ENCODE results near the gene DYSF.

DYSF gene

DNA sequence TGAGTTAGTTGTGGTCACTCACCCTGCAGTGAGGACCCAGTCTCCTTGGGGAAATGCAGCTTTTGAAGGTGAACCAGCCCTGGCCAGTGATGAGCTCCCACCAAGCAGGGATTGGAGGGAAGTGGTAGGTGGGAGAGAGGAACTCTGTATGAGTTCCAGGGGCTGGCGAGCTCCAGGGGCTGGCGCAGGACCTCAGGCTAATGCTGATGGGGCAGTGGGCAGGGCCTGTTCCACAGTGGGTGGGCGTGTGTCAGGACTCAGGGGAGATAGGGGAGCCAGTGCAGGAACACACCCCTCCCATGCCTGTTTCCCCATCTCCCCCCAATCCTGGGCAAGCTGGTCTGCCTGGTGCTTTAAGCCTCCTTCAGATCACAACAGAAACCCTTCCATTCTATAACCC is 208.4 kb downstream of the DYSF start:
- no peak for DNase-seq

GRCh38 chr2:71662665-71663394 is 209.5 kb downstream of the DYSF start:
- DNase-seq, result no peak

DNA sequence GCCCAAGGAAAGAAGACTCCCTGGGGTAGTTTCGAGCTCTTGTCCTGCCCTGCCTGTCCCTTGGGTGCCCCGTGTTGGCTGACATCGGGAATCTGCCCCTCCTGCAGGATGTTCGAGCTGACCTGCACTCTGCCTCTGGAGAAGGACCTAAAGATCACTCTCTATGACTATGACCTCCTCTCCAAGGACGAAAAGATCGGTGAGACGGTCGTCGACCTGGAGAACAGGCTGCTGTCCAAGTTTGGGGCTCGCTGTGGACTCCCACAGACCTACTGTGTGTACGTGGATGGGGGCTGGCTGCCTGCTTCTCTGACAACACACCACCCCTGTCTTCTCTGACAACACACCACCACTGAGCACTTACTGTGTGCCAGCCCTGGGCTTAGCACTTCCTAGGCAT is 210.8 kb downstream of the DYSF start:
- no peak for DNase-seq

- DNase-seq, result no peak
Measured at GRCh38 chr2:71665168-71666093, 212.1 kb downstream of the DYSF start.

GRCh38 chr2:71666094-71666474 is 212.7 kb downstream of the DYSF start:
- DNase-seq, result no peak

DNA sequence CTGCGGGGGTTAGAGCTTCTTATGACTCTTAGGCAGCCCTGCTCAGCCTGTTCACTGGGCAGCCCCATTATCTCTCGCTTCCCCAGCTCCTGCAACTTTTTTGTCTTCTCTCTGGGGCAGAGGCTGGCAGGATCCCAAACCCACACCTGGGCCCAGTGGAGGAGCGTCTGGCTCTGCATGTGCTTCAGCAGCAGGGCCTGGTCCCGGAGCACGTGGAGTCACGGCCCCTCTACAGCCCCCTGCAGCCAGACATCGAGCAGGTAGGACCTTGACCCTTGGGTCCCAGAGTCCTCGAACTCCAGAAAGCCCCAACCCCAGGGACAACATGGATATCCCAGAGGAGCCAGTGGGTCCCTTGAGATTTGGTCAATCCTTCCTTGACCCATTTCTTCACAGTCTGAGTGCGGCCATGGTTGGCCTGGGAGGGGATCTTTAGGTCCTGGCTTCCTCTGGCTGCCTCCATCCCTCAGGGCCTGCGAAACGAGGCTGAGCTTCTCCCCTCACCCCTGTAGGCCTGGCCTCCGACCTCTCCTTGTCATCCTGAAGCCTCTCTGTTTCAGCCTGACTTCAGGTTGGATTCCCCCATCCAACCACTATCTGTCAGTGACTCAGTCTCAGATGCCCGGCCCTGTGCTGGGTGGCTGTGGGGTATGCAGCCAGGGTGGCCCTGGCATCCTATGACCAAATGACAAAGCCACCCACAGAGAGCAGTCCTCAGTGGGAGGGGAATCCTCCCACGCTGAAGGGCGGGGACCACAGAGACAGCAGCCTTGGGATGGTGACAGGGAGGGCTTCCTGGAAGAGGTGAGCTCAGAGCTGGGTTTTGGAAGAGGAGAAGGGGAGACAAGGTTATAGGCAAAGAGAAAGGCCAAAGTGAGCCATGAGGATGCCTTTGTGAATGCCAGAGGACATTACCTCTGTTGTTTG is 214.2 kb downstream of the DYSF start:
- no peak for DNase-seq

- no peak for DNase-seq
Measured at GRCh38 chr2:71668326-71669057, 215.1 kb downstream of the DYSF start.

- no peak for DNase-seq
Measured at GRCh38 chr2:71669058-71669456, 215.7 kb downstream of the DYSF start.

DNA sequence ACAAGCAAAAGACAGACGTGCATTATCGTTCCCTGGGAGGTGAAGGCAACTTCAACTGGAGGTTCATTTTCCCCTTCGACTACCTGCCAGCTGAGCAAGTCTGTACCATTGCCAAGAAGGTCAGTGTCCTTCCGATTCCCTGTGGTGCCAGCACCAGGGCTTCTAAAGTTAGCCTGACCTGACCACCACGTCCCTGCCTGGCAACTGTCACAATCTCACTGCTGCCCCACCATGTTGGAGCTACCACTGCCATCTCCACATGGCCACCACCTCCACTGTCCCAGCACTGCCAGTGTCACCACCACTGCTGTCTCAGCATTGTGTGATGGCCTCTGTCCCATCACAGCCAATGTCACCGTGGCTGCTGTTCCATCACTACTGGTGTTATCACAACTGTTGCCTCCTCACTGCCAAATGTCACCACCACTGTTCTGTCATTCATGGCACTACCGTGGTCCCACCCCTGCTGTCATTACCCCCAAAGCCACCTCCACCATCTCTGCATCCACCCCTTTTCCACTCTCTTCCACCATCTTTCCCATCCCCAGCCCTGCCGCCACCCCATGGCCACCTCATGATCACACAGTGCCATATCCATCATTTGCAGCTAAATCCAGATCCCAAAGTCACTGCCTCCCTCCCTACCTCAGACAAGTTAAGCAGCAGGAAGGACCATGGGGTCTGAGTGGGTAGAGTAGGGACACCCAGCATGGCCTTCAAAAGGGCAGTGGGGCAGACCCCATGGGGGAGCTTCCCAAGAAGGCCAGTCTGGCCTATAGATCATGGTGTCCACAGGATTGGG is 216.5 kb downstream of the DYSF start:
- DNase-seq, result no peak

- DNase-seq, result no peak
Measured at GRCh38 chr2:71670430-71670795, 217.1 kb downstream of the DYSF start.

GRCh38 chr2:71671203-71671854 is 218.0 kb downstream of the DYSF start:
- DNase-seq, result no peak

GRCh38 chr2:71671895-71672825 is 218.8 kb downstream of the DYSF start:
- DNase-seq, result no peak

DNA sequence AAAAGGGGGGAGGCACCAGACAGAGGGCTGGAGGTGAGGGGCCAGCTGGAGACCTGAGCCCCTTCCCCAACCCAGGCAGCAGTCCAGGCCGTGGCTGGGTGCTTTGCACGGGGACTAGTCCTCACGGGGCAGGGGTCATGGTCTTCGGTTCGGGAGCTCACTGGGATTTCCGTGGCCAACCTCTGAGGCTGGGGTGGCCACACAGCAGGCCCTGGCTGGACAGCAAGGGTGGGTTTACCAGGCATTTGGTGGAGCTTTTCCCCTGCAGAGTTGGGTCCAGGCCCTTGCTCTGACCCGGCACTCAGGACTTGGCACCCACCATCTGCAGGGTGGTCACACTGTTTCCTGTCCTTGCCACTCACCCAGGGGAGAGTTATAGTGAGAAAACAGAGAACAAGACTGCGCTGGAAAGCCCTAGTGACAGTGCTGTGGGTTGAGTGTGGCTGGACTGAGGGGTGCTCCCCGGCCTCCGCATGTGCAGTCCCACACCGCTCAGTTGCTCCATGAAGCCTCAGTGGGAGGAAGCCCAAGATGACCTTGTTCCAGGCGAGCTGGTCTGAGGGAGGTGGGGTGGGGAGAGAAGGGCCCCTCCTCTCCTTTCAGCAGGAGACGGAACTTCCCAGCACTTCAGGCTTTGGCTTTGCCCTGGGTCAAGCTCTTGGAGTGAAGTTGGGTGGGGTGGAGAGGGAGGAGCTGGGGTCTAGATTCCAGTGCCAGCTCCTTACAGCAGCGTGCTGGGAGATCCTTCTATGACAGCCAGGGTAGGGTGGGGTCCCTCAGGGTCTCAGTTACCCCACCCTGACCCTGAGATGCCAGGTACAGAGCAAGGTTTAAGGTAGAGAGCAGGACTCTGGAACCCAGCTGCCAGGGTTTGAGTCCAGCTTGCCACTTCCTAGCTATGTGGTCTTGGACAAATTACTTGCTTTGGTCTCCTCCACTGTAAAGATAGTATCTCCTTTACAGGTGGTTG is 219.8 kb downstream of the DYSF start:
- no peak for DNase-seq

DNA sequence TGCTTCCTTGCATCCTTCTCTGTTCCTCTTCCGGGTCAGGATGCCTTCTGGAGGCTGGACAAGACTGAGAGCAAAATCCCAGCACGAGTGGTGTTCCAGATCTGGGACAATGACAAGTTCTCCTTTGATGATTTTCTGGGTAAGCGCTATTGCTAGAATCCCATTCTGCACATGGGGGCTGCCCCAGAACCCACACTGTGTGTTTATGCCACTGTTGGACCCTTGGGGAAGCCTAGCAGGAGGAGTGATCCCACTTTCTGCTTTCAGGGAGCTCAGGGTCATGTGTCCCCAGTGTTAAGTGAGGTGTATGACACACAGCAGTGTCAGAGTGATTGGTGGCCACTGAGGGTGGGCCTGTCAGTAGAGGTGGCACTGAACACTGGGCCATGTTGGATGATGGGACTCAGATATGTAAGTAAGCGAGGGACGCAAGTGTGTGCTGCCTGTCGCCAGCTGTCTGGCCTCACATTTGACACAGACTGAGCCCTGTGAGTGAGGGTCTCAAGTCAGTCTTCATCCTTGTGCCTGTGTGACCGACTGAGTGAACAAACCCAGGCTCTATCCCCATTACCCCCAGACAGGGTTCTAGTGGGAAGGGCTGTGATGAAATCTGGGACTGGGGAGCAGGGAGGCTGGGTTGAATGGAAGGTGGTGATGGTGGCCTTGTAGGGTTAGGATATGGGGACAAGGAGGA is 220.9 kb downstream of the DYSF start:
- DNase-seq, result no peak

- DNase-seq, result no peak
Measured at GRCh38 chr2:71675296-71675695, 221.9 kb downstream of the DYSF start.

DNA sequence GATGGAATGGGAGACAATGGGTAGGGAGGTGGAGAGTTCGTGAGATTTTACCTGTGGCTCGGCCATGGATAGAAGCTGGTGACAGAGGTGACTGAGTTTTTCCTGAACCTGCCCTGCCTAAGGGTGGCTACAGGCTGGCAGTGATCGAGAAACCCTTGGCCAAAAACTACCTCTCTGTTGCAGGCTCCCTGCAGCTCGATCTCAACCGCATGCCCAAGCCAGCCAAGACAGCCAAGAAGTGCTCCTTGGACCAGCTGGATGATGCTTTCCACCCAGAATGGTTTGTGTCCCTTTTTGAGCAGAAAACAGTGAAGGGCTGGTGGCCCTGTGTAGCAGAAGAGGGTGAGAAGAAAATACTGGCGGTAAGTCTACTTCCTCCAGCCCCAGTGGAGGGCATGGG is 225.5 kb downstream of the DYSF start:
- no peak for DNase-seq

- no peak for DNase-seq
Measured at GRCh38 chr2:71679491-71679890, 226.1 kb downstream of the DYSF start.

GRCh38 chr2:71680925-71681324 is 227.6 kb downstream of the DYSF start:
- DNase-seq, result no peak
